Spleen (tissue), 11 donors: Measurements from ENCODE around the gene GFRAL. TPM values are rescaled to one million over a fixed set of nuclear protein-coding genes. Genes with fewer than 3 reads are reported as not detected.

Experiments used
- DNase-seq: peaks from one replicate; pipeline ENCODE4 v3.0.0-alpha.2; 2020
- H3K27ac ChIP-seq, 8 donors: fragments of 200-600 bp; sonication (generic) in 7 of 8; 1 replicate in 4 of 8; 2 replicates in 4 of 8; pipeline versions ENCODE4 v1.5.0 to v1.8.0; 2016 to 2021; ENCODE audit warnings: inconsistent platforms in 4 of 8, mild to moderate bottlenecking in 4 of 8, moderate library complexity in 1 of 8
- H3K27me3 ChIP-seq, 7 donors: fragments of 200-600 bp; sonication (generic) in 6 of 7; replicated peaks in 1 of 7; 1 replicate in 4 of 7; 2 replicates in 3 of 7; pipeline versions ENCODE4 v1.5.0 to v1.8.0; 2016 to 2021; ENCODE audit warnings: inconsistent platforms in 3 of 7, mild to moderate bottlenecking in 1 of 7
- H3K36me3 ChIP-seq, 6 donors: fragments of 200-600 bp; sonication (generic) in 5 of 6; 1 replicate in 4 of 6; 2 replicates in 2 of 6; pipeline versions ENCODE4 v1.5.0 to v1.8.0; 2016 to 2021; ENCODE audit warnings: inconsistent platforms in 2 of 6
- H3K4me1 ChIP-seq, 6 donors: fragments of 200-600 bp; sonication (generic) in 5 of 6; 1 replicate in 3 of 6; 2 replicates in 3 of 6; pipeline versions ENCODE4 v1.5.0 to v1.8.0; 2016 to 2021; ENCODE audit warnings: inconsistent platforms in 3 of 6
- H3K4me3 ChIP-seq, 8 donors: fragments of 200-600 bp; sonication (generic) in 7 of 8; 1 replicate in 4 of 8; 2 replicates in 4 of 8; pipeline versions ENCODE4 v1.5.0 to v1.8.0; 2016 to 2021; ENCODE audit warnings: inconsistent platforms in 4 of 8, mild to moderate bottlenecking in 4 of 8, moderate library complexity in 2 of 8
- H3K9me3 ChIP-seq, 8 donors: fragments of 200-600 bp; sonication (generic) in 7 of 8; 1 replicate in 4 of 8; 2 replicates in 4 of 8; pipeline versions ENCODE4 v1.5.0 to v1.8.0; 2016 to 2021; ENCODE audit warnings: inconsistent platforms in 4 of 8
- CTCF ChIP-seq, 11 experiments: fragments of 200-600 bp in 7 of 11; fragments of 450-650 bp in 4 of 11; sonication (generic) in 4 of 11; IDR thresholded peaks in 8 of 11; conservative IDR thresholded peaks in 3 of 11; 1 replicate in 7 of 11; 2 replicates in 4 of 11; pipeline versions ENCODE4 v1.4.0 to v1.8.0; 2016 to 2021; ENCODE audit warnings: antibody characterized with exemption in 11 of 11, inconsistent platforms in 4 of 11, mild to moderate bottlenecking in 1 of 11
- POLR2A ChIP-seq, 3 donors: fragments of 450-650 bp; IDR thresholded peaks; one replicate each; pipeline ENCODE4 v1.5.1; 2017; ENCODE audit warnings: antibody characterized with exemption in 3 of 3, mild to moderate bottlenecking in 1 of 3
- POLR2AphosphoS5 ChIP-seq, 3 donors: sonication (generic); formaldehyde crosslinking; IDR thresholded peaks; one replicate each; pipeline ENCODE4 v1.5.1; 2017; ENCODE audit warnings: antibody characterized with exemption in 3 of 3
- WGBS, 5 donors: extraction: QIAGEN DNeasy Blood & Tissue Kit in 3 of 5; methylation state at CpG; one replicate each; pipeline versions ENCODE4 v1.1.5 to v1.1.7; 2013 to 2018; 5-methylcytosine and 5-hydroxymethylcytosine counted together
- intact Hi-C: fragments of 100-400 bp; cut with DNase I; formaldehyde crosslinking; loops from one replicate; pipeline ENCODE4 v1.15.0; 2023; ENCODE audit warnings: low total_unique reads
- polyA plus RNA-seq, 3 donors: library from polyadenylated mRNA; stranded (reverse); fragments of 200-250 nt; gene quantifications; one replicate each; pipeline ENCODE4 v1.2.1, GENCODE V29; 2013
- total RNA-seq, 7 donors: library from RNA; depleted of rRNA in 3 of 7; stranded (reverse); fragments of >200 nt in 3 of 7; fragmentation: NEBNext Ultra II Directional in 4 of 7; extraction: Animal tissue kit (Norgen Biotek cat#: 25700) in 4 of 7; gene quantifications; one replicate each; pipeline versions ENCODE4 v1.1.0 to v1.2.1, GENCODE V29; 2016 to 2021
- donor health status: healthy with polysubstance abuse.
- donor health status: DM: no; HTN: no; CAD: no; lungs with moderate emphysema.
- donor health status: DM: no; HTN: no; CAD: no.
- donor health status: Bipolar disorder and iron deficiency.
- donor health status: healthy.
- donor health status: DM: no; HTN: no; CAD: no.
- donor health status: DM: yes; HTN: yes; CAD: no.

GFRAL gene
- total and polyA plus RNA-seq, 10 donors, result not detected

- TF ChIP-seq CTCF (IDR thresholded peaks at IDR 0.05 in 8 of 11, conservative IDR thresholded peaks at IDR 0.05 in 3 of 11), result no peak
- TF ChIP-seq POLR2AphosphoS5 (IDR thresholded peaks at IDR 0.05), result no peak
- no peak for TF ChIP-seq POLR2A (IDR thresholded peaks at IDR 0.05)
- intact Hi-C loops, result no loop called here
- H3K4me1 ChIP-seq, result no peaks in the 10 kb centered on the region
- no peaks in the 10 kb centered on the region for H3K27me3 ChIP-seq
- DNase-seq, result no peak
- H3K9me3 ChIP-seq, result no peaks in the 10 kb centered on the region
- 55 to 66% (median 60%) methylated on average over 3 of the region's 3 CpGs for WGBS, 5 donors
- no peak overlapping the region for H3K4me3 ChIP-seq
- no peak overlapping the region for H3K27ac ChIP-seq
- no peaks in the 10 kb centered on the region for H3K36me3 ChIP-seq
Observed at GRCh38 chr6:55395871-55396270, 68.6 kb downstream of the GFRAL start.

GRCh38 chr6:55397986-55398385 is 70.7 kb downstream of the GFRAL start:
- Histone ChIP-seq H3K27ac (no peak overlapping the region), H3K9me3 (no peaks in the 10 kb centered on the region), H3K4me3 (no peak overlapping the region), H3K27me3 (no peaks in the 10 kb centered on the region), H3K36me3 (no peaks in the 10 kb centered on the region), H3K4me1 (no peaks in the 10 kb centered on the region)
- 72 to 86% (median 76%) methylated on average over 3 of the region's 3 CpGs for WGBS, 5 donors
- intact Hi-C loops, result no loop called here
- no peak for DNase-seq
- TF ChIP-seq POLR2A (IDR thresholded peaks at IDR 0.05) (no peak), POLR2AphosphoS5 (IDR thresholded peaks at IDR 0.05) (no peak), CTCF (IDR thresholded peaks at IDR 0.05 in 8 of 11, conservative IDR thresholded peaks at IDR 0.05 in 3 of 11) (no peak)

- no peak for DNase-seq
- no peak overlapping the region for H3K4me3 ChIP-seq
- intact Hi-C loops, result no loop called here
- H3K9me3 ChIP-seq, result no peaks in the 10 kb centered on the region
- WGBS, 5 donors, result 27 to 52% (median 41%) methylated on average over 1 of the region's 1 CpG
- H3K36me3 ChIP-seq, result no peaks in the 10 kb centered on the region
- TF ChIP-seq POLR2A (IDR thresholded peaks at IDR 0.05) (no peak), POLR2AphosphoS5 (IDR thresholded peaks at IDR 0.05) (no peak), CTCF (IDR thresholded peaks at IDR 0.05 in 8 of 11, conservative IDR thresholded peaks at IDR 0.05 in 3 of 11) (no peak)
- H3K27me3 ChIP-seq, result no peaks in the 10 kb centered on the region
- no peak overlapping the region for H3K27ac ChIP-seq
- H3K4me1 ChIP-seq, result no peaks in the 10 kb centered on the region
Observed at GRCh38 chr6:55399351-55399750, 72.1 kb downstream of the GFRAL start.

GRCh38 chr6:55405474-55406235 is 78.4 kb downstream of the GFRAL start:
- Histone ChIP-seq H3K27ac (no peak overlapping the region), H3K9me3 (peaks cover 0 to 5% (median 1%) of the 10 kb centered on the region in 8 donors), H3K36me3 (no peaks in the 10 kb centered on the region), H3K4me3 (no peak overlapping the region), H3K27me3 (no peaks in the 10 kb centered on the region), H3K4me1 (no peaks in the 10 kb centered on the region)
- no peak for DNase-seq
- no peak for TF ChIP-seq CTCF (IDR thresholded peaks at IDR 0.05 in 8 of 11, conservative IDR thresholded peaks at IDR 0.05 in 3 of 11)
- TF ChIP-seq POLR2A (IDR thresholded peaks at IDR 0.05), result no peak
- no peak for TF ChIP-seq POLR2AphosphoS5 (IDR thresholded peaks at IDR 0.05)
- 73 to 82% (median 75%) methylated on average over 7 of the region's 7 CpGs for WGBS, 5 donors
- intact Hi-C loops, result no loop called here
